PC-3 (cell line): ENCODE data around the gene SCN1B.

Source experiments
- CTCF ChIP-seq: fragments of 300-600 bp; sonication (generic); conservative IDR thresholded peaks from 2 replicates; pipeline ENCODE4 v1.5.1; 2017; ENCODE audit warnings: antibody characterized with exemption, low read depth, mild to moderate bottlenecking, low read length
- EZH2phosphoT487 ChIP-seq: fragments of 300-600 bp; sonication (generic); IDR thresholded peaks from 2 replicates; pipeline ENCODE4 v1.6.1; 2018; ENCODE audit warnings: mild to moderate bottlenecking, antibody characterized with exemption, low read length, borderline replicate concordance

- no peak for TF ChIP-seq CTCF
- no peak for TF ChIP-seq EZH2phosphoT487
These were observed 53.6 kb downstream of the SCN1B start for GRCh38 chr19:35083691-35084508.
